Esophagus muscularis mucosa (tissue), 4 donors: ENCODE measurements around the gene GALP. TPM values are rescaled to one million over a fixed set of nuclear protein-coding genes. Genes with fewer than 3 reads are reported as not detected.
"Not testable (repeated sequence)": the region's sequence is repeated elsewhere in the genome, so short reads cannot be mapped to it uniquely, and the experiment has no call there.

Source experiments
- DNase-seq: peaks from one replicate; pipeline ENCODE4 v3.0.0-alpha.2; 2017; ENCODE audit errors: extremely low spot score
- H3K27ac ChIP-seq, 4 donors: fragments of 200-600 bp; sonication (generic); replicated peaks in 1 of 4; 1 replicate in 3 of 4; 2 replicates in 1 of 4; pipeline ENCODE4 v1.5.1; 2016 to 2019; ENCODE audit warnings: mild to moderate bottlenecking in 1 of 4
- H3K27me3 ChIP-seq, 4 donors: fragments of 200-600 bp; sonication (generic); one replicate each; pipeline versions ENCODE4 v1.5.1 to v1.6.0; 2016 to 2019
- H3K36me3 ChIP-seq, 4 donors: fragments of 200-600 bp; sonication (generic); one replicate each; pipeline ENCODE4 v1.5.1; 2016 to 2019
- H3K4me1 ChIP-seq, 4 donors: fragments of 200-600 bp; sonication (generic); one replicate each; pipeline ENCODE4 v1.5.1; 2016 to 2019
- H3K4me3 ChIP-seq, 4 donors: fragments of 200-600 bp; sonication (generic); 1 replicate in 2 of 4; 2 replicates in 2 of 4; pipeline ENCODE4 v1.5.1; 2016 to 2019; ENCODE audit warnings: mild to moderate bottlenecking in 4 of 4, moderate library complexity in 1 of 4
- H3K9me3 ChIP-seq, 4 donors: fragments of 200-600 bp; sonication (generic); 1 replicate in 3 of 4; 2 replicates in 1 of 4; pipeline ENCODE4 v1.5.1; 2016 to 2019
- CTCF ChIP-seq, 3 experiments: fragments of 200-600 bp in 2 of 3; fragments of 450-650 bp in 1 of 3; sonication (generic) in 2 of 3; IDR thresholded peaks; one replicate each; pipeline ENCODE4 v1.5.1; 2017 to 2019; ENCODE audit warnings: antibody characterized with exemption in 3 of 3, mild to moderate bottlenecking in 2 of 3, moderate library complexity in 1 of 3
- EP300 ChIP-seq: sonication (generic); formaldehyde crosslinking; IDR thresholded peaks from one replicate; pipeline ENCODE4 v1.6.1; 2017; ENCODE audit warnings: antibody characterized with exemption
- POLR2A ChIP-seq: fragments of 450-650 bp; IDR thresholded peaks from one replicate; pipeline ENCODE4 v1.6.1; 2017; ENCODE audit warnings: antibody characterized with exemption, moderate library complexity, mild to moderate bottlenecking, low read depth
- POLR2AphosphoS5 ChIP-seq, 2 donors: sonication (generic); formaldehyde crosslinking; IDR thresholded peaks; one replicate each; pipeline ENCODE4 v1.6.1; 2017; ENCODE audit warnings: antibody characterized with exemption in 2 of 2
- WGBS: methylation state at CpG from one replicate; pipeline ENCODE4 v1.1.5; 2018; 5-methylcytosine and 5-hydroxymethylcytosine counted together
- intact Hi-C: fragments of 100-400 bp; cut with DNase I; formaldehyde crosslinking; loops from one replicate; pipeline ENCODE4 v1.15.1; 2023
- total RNA-seq, 4 donors: library from RNA; depleted of rRNA; stranded (reverse); fragments of >200 nt; gene quantifications; one replicate each; pipeline versions ENCODE4 v1.1.0 to v1.2.1, GENCODE V29; 2016

The GALP gene
- total RNA-seq, 4 donors from 2014 or later: not detected

DNA sequence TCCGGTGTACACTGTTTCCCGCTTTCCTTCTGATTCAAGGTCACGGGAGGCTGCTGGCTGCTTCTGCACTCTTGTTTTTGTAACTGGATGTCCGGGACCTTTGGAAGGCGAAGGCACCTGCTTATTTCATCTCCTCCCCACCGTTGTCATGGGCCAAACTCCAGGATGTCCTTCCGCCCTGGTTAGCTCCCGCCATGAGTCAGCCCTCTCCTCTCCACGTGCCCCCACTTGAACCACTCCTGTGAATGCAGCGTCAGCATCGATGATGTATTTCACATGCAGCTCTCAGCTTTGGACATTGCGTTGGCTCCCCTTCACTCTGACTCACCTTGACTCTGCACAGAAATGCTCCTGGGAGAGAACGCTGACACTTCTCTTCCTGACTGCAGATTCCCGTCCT lies 5.5 kb upstream of the GALP start:
- DNase-seq: no peak
- no peak overlapping the region for H3K27ac ChIP-seq
- intact Hi-C loops: loop anchor here (2.0 to 5.0 kb wide), 2 partner anchors 65 to 78 kb away; no protein-coding TSS in a partner anchor
- peaks cover 0 to 23% (median 0%) of the 10 kb centered on the region in 4 donors for H3K27me3 ChIP-seq
- peaks cover 0 to 5% (median 2%) of the 10 kb centered on the region in 4 donors for H3K4me1 ChIP-seq
- H3K4me3 ChIP-seq: no peak overlapping the region
- H3K36me3 ChIP-seq: no peaks in the 10 kb centered on the region
- no peaks in the 10 kb centered on the region for H3K9me3 ChIP-seq
- WGBS: 50% methylated on average over 14 of the region's 14 CpGs
- TF ChIP-seq POLR2A: no peak
- no peak for TF ChIP-seq CTCF (IDR thresholded peaks at IDR 0.05)
- no peak for TF ChIP-seq EP300
- no peak for TF ChIP-seq POLR2AphosphoS5 (IDR thresholded peaks at IDR 0.05)

- no peak for DNase-seq
- Histone ChIP-seq H3K4me3 (no peak overlapping the region), H3K9me3 (no peaks in the 10 kb centered on the region), H3K27ac (no peak overlapping the region), H3K36me3 (no peaks in the 10 kb centered on the region), H3K4me1 (peaks cover 0 to 5% (median 2%) of the 10 kb centered on the region in 4 donors), H3K27me3 (peaks cover 0 to 47% (median 0%) of the 10 kb centered on the region in 4 donors)
- TF ChIP-seq CTCF (IDR thresholded peaks at IDR 0.05) (no peak), EP300 (no peak), POLR2A (no peak), POLR2AphosphoS5 (IDR thresholded peaks at IDR 0.05) (no peak)
- intact Hi-C loops: loop anchor here (5.0 kb wide), 1 partner anchor 82 kb away; no protein-coding TSS in a partner anchor
- WGBS: 15% methylated on average over 9 of the region's 9 CpGs
Measured at GRCh38 chr19:56174086-56174485, 1.7 kb upstream of the GALP start.

DNA sequence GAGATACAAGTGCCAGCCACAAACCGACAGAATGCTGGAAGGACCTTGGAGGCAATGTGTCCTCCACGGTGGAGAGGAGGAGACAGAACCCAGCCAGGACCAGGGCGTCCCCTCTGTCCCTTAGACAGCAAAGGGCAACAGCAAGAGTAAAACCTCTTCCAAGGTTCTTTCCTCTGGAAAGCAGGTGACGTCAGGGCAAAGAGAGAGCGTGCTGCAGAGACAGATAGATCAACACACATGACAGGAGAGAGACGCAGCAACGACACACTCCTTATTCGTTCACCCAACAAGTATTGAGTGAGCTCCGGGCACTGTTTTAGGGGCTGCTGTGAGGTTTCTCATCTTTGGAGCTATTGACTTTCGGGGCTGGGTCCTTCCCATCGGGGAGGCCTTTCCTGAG lies 1.3 kb upstream of the GALP start:
- no peak overlapping the region for H3K27ac ChIP-seq
- no peaks in the 10 kb centered on the region for H3K9me3 ChIP-seq
- no peaks in the 10 kb centered on the region for H3K36me3 ChIP-seq
- peaks cover 0 to 47% (median 0%) of the 10 kb centered on the region in 4 donors for H3K27me3 ChIP-seq
- no peak for DNase-seq
- H3K4me1 ChIP-seq: peaks cover 0 to 5% (median 2%) of the 10 kb centered on the region in 4 donors
- H3K4me3 ChIP-seq: no peak overlapping the region
- no peak for TF ChIP-seq POLR2A
- no peak for TF ChIP-seq EP300
- no peak for TF ChIP-seq CTCF (IDR thresholded peaks at IDR 0.05)
- no peak for TF ChIP-seq POLR2AphosphoS5 (IDR thresholded peaks at IDR 0.05)
- 43% methylated on average over 11 of the region's 11 CpGs for WGBS
- intact Hi-C loops: loop anchor here (5.0 kb wide), 1 partner anchor 82 kb away; no protein-coding TSS in a partner anchor

GRCh38 chr19:56176310-56176709 lies 502 bp downstream of the GALP start:
- H3K27ac ChIP-seq, H3K4me1 ChIP-seq, H3K9me3 ChIP-seq, intact Hi-C loops, H3K4me3 ChIP-seq, H3K36me3 ChIP-seq, DNase-seq: not testable (repeated sequence)
- peaks cover 0 to 47% (median 0%) of the 10 kb centered on the region in 4 donors for H3K27me3 ChIP-seq
- WGBS: no CpG with 5 or more reads among the region's 11 CpGs

DNA sequence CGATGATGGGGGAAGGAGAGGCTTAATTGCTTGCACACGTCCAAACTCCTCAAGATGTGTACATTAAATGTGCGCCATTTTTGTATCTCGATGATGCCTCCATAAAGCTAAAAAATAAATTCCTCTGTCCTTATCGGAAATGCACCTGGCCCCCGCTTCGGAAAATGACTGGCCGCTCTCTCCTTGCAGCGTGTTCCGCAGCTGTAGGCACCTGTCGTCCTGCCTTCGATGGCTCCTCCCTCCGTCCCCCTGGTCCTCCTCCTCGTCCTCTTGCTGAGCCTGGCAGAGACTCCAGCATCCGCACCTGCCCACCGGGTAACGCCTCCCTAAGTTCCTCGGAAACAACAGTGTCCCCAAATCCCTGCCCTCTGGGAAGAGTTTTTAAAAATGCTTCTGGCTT lies 1.1 kb downstream of the GALP start:
- WGBS: 62% methylated on average over 18 of the region's 18 CpGs
- Histone ChIP-seq H3K4me1 (peaks cover 0 to 2% (median 0%) of the 10 kb centered on the region in 4 donors), H3K36me3 (no peaks in the 10 kb centered on the region), H3K9me3 (no peaks in the 10 kb centered on the region), H3K27ac (no peak overlapping the region), H3K4me3 (no peak overlapping the region), H3K27me3 (peaks cover 0 to 53% (median 0%) of the 10 kb centered on the region in 4 donors)
- TF ChIP-seq CTCF (IDR thresholded peaks at IDR 0.05): no peak
- no peak for TF ChIP-seq EP300
- no peak for TF ChIP-seq POLR2A
- no peak for TF ChIP-seq POLR2AphosphoS5 (IDR thresholded peaks at IDR 0.05)
- no peak for DNase-seq
- intact Hi-C loops: no loop called here
